NOMO-1 treated with dmso at 0.1 percent for 144 hours (cell line): Measurements from ENCODE around the gene HES6.

Experiments used
- DNase-seq: peaks from one replicate; lab custom pipeline; 2025; ENCODE audit not compliant: unreplicated experiment; lab: John Stamatoyannopoulos, UW

Gene HES6

GRCh38 chr2:238203094-238203972, 36.5 kb downstream of the HES6 start, which contains the start of gene ILKAP:
TSS of gene ILKAP (minus strand) at chr2:238203695. CDS start at chr2:238203553, 142 bp downstream.
- peak; percentile 75 for DNase-seq

GRCh38 chr2:238202326-238203093, 37.3 kb downstream of the HES6 start:
- DNase-seq: peak; percentile 1

- no peak for DNase-seq
These were observed 49.4 kb downstream of the HES6 start for GRCh38 chr2:238190445-238190844.
